ENCODE results near the gene PEX14. TPM values are rescaled to one million over a fixed set of nuclear protein-coding genes. Genes with fewer than 3 reads are reported as not detected.

PEX14 gene
- polyA plus RNA-seq, 1 donor from 2014 or later: 13.5 TPM

DNA sequence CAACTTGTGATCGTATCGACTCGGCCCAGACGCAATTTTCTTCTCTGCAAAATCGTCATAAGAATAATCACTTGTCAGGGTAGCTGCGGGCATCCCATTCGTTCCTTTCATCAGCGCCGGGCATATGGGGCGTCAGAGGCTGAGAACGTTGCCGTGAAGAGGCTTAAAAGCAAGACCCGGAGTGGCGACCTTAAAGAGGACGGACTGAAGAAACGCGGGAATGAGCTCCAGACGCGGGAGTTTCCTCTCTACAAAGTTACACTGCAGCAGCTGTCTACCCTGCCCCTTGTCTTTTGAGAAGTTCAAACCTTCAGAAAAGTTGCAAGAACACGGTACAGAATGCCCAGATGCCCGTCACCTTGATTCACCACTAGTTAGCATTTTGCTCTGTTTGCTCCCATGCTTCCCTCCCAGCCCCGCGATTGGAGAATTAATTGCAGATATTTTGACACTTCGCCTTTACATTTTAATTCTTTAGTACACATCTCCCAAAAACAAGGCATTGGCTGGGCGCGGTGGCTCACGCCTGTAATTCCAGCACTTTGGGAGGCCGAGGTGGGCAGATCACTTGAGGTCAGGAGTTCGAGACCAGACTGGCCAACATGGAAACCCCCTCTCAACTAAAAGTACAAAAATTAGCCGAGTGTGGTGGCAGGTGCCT lies 43.5 kb upstream of the PEX14 start:
- Histone ChIP-seq H3K36me3 (ENCODE audit: insufficient read depth, low read length) (no peaks in the 10 kb centered on the region), H3K4me2 (ENCODE audit: low read length) (peak overlapping the region; percentile 67), H3K9ac (ENCODE audit: low read length) (peak overlapping the region; percentile 91), H3K27me3 (ENCODE audit: insufficient read depth, low read depth, low read length) (no peaks in the 10 kb centered on the region), H3K9me2 (ENCODE audit: insufficient read depth, low read length) (no peaks in the 10 kb centered on the region), H3K9me3 (ENCODE audit: low read length) (no peaks in the 10 kb centered on the region), H4K20me1 (ENCODE audit: insufficient read depth) (no peaks in the 10 kb centered on the region), H2AFZ (ENCODE audit: low read depth, low read length) (peak overlapping the region; percentile 97), H3K4me3 (ENCODE audit: low read length) (peak overlapping the region; percentile 98), H3F3A (ENCODE audit: insufficient read depth, low read length, poor library complexity, severe bottlenecking) (no peaks in the 10 kb centered on the region), H3K79me2 (replicated peaks; ENCODE audit: insufficient read depth, low read length) (peaks cover 5% of the 10 kb centered on the region), H3K27ac (ENCODE audit: low read length) (peak overlapping the region; percentile 86)
- TF ChIP-seq, protein P1, sequence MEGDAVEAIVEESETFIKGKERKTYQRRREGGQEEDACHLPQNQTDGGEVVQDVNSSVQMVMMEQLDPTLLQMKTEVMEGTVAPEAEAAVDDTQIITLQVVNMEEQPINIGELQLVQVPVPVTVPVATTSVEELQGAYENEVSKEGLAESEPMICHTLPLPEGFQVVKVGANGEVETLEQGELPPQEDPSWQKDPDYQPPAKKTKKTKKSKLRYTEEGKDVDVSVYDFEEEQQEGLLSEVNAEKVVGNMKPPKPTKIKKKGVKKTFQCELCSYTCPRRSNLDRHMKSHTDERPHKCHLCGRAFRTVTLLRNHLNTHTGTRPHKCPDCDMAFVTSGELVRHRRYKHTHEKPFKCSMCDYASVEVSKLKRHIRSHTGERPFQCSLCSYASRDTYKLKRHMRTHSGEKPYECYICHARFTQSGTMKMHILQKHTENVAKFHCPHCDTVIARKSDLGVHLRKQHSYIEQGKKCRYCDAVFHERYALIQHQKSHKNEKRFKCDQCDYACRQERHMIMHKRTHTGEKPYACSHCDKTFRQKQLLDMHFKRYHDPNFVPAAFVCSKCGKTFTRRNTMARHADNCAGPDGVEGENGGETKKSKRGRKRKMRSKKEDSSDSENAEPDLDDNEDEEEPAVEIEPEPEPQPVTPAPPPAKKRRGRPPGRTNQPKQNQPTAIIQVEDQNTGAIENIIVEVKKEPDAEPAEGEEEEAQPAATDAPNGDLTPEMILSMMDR (IDR thresholded peaks at IDR 0.05; ENCODE audit: poor library complexity, severe bottlenecking): no peak
- TF ChIP-seq SMC3 (conservative IDR thresholded peaks at IDR 0.05; ENCODE audit: poor library complexity): no peak
- TF ChIP-seq EP300 (conservative IDR thresholded peaks at IDR 0.05; ENCODE audit: poor library complexity, severe bottlenecking): no peak
- TF ChIP-seq MXI1 (conservative IDR thresholded peaks at IDR 0.05; ENCODE audit: poor library complexity, severe bottlenecking): no peak
- no peak for TF ChIP-seq POLR2AphosphoS5 (IDR thresholded peaks at IDR 0.05)
- no peak for TF ChIP-seq EZH2 (IDR thresholded peaks at IDR 0.05; ENCODE audit: borderline replicate concordance, insufficient read depth, low read length, poor library complexity, severe bottlenecking)
- no peak for TF ChIP-seq TAF1 (IDR thresholded peaks at IDR 0.05; ENCODE audit: low read depth)
- TF ChIP-seq, protein P2, sequence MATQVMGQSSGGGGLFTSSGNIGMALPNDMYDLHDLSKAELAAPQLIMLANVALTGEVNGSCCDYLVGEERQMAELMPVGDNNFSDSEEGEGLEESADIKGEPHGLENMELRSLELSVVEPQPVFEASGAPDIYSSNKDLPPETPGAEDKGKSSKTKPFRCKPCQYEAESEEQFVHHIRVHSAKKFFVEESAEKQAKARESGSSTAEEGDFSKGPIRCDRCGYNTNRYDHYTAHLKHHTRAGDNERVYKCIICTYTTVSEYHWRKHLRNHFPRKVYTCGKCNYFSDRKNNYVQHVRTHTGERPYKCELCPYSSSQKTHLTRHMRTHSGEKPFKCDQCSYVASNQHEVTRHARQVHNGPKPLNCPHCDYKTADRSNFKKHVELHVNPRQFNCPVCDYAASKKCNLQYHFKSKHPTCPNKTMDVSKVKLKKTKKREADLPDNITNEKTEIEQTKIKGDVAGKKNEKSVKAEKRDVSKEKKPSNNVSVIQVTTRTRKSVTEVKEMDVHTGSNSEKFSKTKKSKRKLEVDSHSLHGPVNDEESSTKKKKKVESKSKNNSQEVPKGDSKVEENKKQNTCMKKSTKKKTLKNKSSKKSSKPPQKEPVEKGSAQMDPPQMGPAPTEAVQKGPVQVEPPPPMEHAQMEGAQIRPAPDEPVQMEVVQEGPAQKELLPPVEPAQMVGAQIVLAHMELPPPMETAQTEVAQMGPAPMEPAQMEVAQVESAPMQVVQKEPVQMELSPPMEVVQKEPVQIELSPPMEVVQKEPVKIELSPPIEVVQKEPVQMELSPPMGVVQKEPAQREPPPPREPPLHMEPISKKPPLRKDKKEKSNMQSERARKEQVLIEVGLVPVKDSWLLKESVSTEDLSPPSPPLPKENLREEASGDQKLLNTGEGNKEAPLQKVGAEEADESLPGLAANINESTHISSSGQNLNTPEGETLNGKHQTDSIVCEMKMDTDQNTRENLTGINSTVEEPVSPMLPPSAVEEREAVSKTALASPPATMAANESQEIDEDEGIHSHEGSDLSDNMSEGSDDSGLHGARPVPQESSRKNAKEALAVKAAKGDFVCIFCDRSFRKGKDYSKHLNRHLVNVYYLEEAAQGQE (IDR thresholded peaks at IDR 0.05; ENCODE audit: borderline replicate concordance): no peak
- TF ChIP-seq RAD21 (conservative IDR thresholded peaks at IDR 0.05): no peak

DNA sequence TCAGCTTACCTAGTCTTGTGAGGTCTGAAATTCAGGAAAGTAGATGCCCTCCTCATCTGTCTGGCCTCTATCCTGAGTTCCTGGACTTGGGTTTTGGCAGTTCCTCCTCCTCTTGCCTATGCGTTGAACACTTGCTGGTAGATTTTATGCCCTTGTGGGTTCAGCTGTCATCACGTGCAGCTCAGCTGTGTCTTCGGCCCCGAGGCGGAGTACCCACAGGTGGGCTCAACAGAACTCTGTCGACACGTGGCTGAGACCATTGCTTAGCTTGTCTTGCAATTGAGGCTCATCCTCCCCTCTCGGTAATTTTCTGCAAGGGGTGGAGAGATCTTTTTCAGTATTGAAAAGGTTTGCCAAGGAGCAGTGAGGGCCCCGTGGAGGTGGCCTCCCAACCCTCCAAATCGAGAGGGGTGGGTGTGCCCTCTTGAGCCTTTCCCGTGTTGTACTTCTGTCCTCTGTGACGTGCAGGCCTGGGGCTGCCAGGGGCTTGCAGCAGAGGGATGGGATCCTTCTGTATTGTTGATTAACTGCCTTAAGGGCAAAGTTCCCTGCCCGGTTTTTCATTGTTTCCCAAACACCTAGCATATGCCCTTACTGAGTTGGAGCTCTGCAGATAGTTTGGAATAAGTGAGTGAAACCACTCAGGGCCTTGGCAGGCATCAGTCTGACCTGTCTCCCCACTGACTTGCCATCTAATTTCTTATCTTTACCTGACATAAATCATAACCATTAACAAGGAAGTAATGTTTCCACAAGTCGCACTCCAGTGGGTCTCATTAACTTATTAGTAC lies 41.6 kb upstream of the PEX14 start:
- Histone ChIP-seq H3K36me3 (ENCODE audit: insufficient read depth, low read length) (no peaks in the 10 kb centered on the region), H3K27me3 (ENCODE audit: insufficient read depth, low read depth, low read length) (no peaks in the 10 kb centered on the region), H2AFZ (ENCODE audit: low read depth, low read length) (no peak overlapping the region), H4K20me1 (ENCODE audit: insufficient read depth) (no peaks in the 10 kb centered on the region), H3K9me2 (ENCODE audit: insufficient read depth, low read length) (no peaks in the 10 kb centered on the region), H3K9ac (ENCODE audit: low read length) (no peak overlapping the region), H3K9me3 (ENCODE audit: low read length) (no peaks in the 10 kb centered on the region), H3K27ac (ENCODE audit: low read length) (no peak overlapping the region), H3K4me2 (ENCODE audit: low read length) (no peak overlapping the region), H3K79me2 (replicated peaks; ENCODE audit: insufficient read depth, low read length) (peaks cover 5% of the 10 kb centered on the region), H3F3A (ENCODE audit: insufficient read depth, low read length, poor library complexity, severe bottlenecking) (no peaks in the 10 kb centered on the region), H3K4me3 (ENCODE audit: low read length) (peak overlapping the region; percentile 7)
- TF ChIP-seq MXI1 (conservative IDR thresholded peaks at IDR 0.05; ENCODE audit: poor library complexity, severe bottlenecking): no peak
- no peak for TF ChIP-seq TAF1 (IDR thresholded peaks at IDR 0.05; ENCODE audit: low read depth)
- TF ChIP-seq, protein P2 (IDR thresholded peaks at IDR 0.05; ENCODE audit: borderline replicate concordance): no peak
- TF ChIP-seq SMC3 (conservative IDR thresholded peaks at IDR 0.05; ENCODE audit: poor library complexity): no peak
- no peak for TF ChIP-seq POLR2AphosphoS5 (IDR thresholded peaks at IDR 0.05)
